Coronary artery (tissue), 2 donors: Measurements from ENCODE around the gene NCAM1.

Source experiments
- DNase-seq: peaks from one replicate; pipeline ENCODE4 v3.0.0-alpha.2; 2017; ENCODE audit warnings: low spot score
- H3K27ac ChIP-seq, 2 donors: fragments of 200-600 bp; sonication (generic); one replicate each; pipeline ENCODE4 v1.5.1; 2016 to 2019
- H3K4me3 ChIP-seq: fragments of 200-600 bp; sonication (generic); 2 replicates; pipeline ENCODE4 v1.5.1; 2016; ENCODE audit warnings: mild to moderate bottlenecking, moderate library complexity
- CTCF ChIP-seq: fragments of 200-600 bp; sonication (generic); IDR thresholded peaks from one replicate; pipeline ENCODE4 v1.5.1; 2019; ENCODE audit warnings: antibody characterized with exemption

NCAM1 gene

GRCh38 chr11:113001709-113002108 lies 40.5 kb downstream of the NCAM1 start:
- no peak overlapping the region for H3K4me3 ChIP-seq
- TF ChIP-seq CTCF, result no peak
- DNase-seq, result no peak
- H3K27ac ChIP-seq, result no peak overlapping the region

- TF ChIP-seq CTCF, result no peak
- H3K27ac ChIP-seq, result no peak overlapping the region
- no peak overlapping the region for H3K4me3 ChIP-seq
- DNase-seq, result no peak
These were observed 45.8 kb downstream of the NCAM1 start for GRCh38 chr11:113006896-113007445.

- Histone ChIP-seq H3K4me3 (no peak overlapping the region), H3K27ac (no peak overlapping the region)
- no peak for TF ChIP-seq CTCF
- DNase-seq, result no peak
These were observed 53.3 kb downstream of the NCAM1 start for GRCh38 chr11:113014262-113015097.

- Histone ChIP-seq H3K27ac (no peak overlapping the region), H3K4me3 (no peak overlapping the region)
- no peak for DNase-seq
- no peak for TF ChIP-seq CTCF
These were observed 53.9 kb downstream of the NCAM1 start for GRCh38 chr11:113015098-113015455.

GRCh38 chr11:113016905-113017304 lies 55.7 kb downstream of the NCAM1 start:
- Histone ChIP-seq H3K27ac (no peak overlapping the region), H3K4me3 (no peak overlapping the region)
- no peak for TF ChIP-seq CTCF
- DNase-seq, result no peak

- Histone ChIP-seq H3K4me3 (no peak overlapping the region), H3K27ac (no peak overlapping the region)
- no peak for TF ChIP-seq CTCF
- DNase-seq, result no peak
These were observed 57.7 kb downstream of the NCAM1 start for GRCh38 chr11:113018913-113019312.

- Histone ChIP-seq H3K4me3 (no peak overlapping the region), H3K27ac (no peak overlapping the region)
- DNase-seq, result no peak
- no peak for TF ChIP-seq CTCF
These were observed 58.5 kb downstream of the NCAM1 start for GRCh38 chr11:113019711-113020110.
